Cardiac fibroblast (primary cell): Measurements from ENCODE around the gene SEC16B.

Source experiments
- DNase-seq, 2 donors: peaks; one replicate each; pipeline versions ENCODE4 v3.0.0 to v3.0.0-alpha.2; 2010; ENCODE audit warnings: low read depth in 2 of 2
- H3K4me3 ChIP-seq, 2 donors: replicated peaks in 1 of 2; 1 replicate in 1 of 2; 2 replicates in 1 of 2; pipeline ENCODE4 v1.5.1; 2011; ENCODE audit warnings: low read depth in 2 of 2, low read length in 2 of 2, mild to moderate bottlenecking in 2 of 2, moderate library complexity in 1 of 2
- TF ChIP-seq, protein P1 (sequence below): IDR thresholded peaks from one replicate; pipeline ENCODE4 v1.5.1; 2011; ENCODE audit warnings: low read depth, mild to moderate bottlenecking, low read length, inconsistent platforms

The SEC16B gene

DNA sequence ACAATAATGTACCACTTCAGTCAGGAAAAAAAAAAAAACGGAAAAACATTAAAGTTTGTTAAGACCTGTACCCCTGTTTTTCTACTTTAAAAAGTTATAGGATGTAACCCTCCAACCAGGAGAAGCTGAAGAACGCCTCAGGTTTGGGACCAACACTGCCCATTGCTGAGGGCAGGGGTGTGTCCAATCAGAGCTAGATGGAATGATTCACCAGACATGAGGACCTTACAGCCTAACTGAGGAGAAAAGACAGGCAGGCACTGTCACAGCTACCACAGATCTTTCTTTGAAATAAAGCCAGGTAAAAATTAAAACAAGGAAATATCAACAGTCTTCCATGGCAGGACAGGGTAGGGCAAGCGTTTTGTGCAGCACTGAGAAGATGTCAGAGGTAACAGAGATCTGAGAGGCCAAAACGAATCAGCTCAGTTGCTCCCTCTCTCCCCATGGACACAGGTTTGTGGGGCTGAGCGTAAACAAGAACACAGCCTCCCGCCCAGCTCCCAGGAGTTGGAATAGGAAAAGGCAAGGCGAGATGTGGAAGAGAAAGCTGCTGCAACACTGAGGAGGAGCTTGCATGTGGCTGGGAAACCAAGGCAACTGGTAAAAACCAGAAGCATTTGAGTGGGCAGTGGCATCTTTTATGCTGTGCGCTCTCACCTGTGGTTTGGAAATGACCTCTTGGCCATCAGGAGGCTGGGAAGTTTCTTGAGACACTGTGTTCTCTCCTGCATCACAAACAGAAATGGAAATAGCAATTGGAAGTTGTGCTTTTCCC lies 34.0 kb downstream of the SEC16B start:
- TF ChIP-seq, protein P1, sequence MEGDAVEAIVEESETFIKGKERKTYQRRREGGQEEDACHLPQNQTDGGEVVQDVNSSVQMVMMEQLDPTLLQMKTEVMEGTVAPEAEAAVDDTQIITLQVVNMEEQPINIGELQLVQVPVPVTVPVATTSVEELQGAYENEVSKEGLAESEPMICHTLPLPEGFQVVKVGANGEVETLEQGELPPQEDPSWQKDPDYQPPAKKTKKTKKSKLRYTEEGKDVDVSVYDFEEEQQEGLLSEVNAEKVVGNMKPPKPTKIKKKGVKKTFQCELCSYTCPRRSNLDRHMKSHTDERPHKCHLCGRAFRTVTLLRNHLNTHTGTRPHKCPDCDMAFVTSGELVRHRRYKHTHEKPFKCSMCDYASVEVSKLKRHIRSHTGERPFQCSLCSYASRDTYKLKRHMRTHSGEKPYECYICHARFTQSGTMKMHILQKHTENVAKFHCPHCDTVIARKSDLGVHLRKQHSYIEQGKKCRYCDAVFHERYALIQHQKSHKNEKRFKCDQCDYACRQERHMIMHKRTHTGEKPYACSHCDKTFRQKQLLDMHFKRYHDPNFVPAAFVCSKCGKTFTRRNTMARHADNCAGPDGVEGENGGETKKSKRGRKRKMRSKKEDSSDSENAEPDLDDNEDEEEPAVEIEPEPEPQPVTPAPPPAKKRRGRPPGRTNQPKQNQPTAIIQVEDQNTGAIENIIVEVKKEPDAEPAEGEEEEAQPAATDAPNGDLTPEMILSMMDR = no peak
- no peak for DNase-seq
- H3K4me3 ChIP-seq = no peak overlapping the region

DNA sequence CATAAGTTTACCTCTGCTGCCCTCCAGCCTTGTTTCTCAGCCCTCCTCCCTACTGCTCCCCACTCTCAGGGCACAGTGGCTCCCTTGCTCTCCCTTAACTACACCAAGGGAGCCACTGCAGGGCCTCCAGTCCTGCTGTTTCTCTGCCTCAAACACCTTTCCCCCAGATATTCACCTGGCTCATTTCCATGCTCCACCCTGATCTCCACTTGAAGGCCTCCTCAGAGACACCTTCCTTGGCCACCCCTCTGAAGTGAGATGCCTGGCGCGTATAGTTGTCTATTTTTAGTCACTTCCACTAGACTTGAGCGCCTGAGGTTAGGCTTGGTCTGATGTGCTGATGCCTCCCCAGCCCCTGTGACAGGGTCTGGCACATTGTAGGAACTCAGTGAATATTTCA lies 34.9 kb downstream of the SEC16B start:
- TF ChIP-seq, protein P1 = no peak
- DNase-seq = no peak
- H3K4me3 ChIP-seq = no peak overlapping the region

GRCh38 chr1:177934461-177934860 lies 35.4 kb downstream of the SEC16B start:
- TF ChIP-seq, protein P1 = no peak

GRCh38 chr1:177933881-177934280 lies 36.0 kb downstream of the SEC16B start:
- no peak overlapping the region for H3K4me3 ChIP-seq
- TF ChIP-seq, protein P1 = no peak
- DNase-seq = no peak

More at GRCh38 chr1:177934461-177934860, 35.4 kb downstream of the SEC16B start:
- no peak for DNase-seq
- H3K4me3 ChIP-seq = no peak overlapping the region

DNA sequence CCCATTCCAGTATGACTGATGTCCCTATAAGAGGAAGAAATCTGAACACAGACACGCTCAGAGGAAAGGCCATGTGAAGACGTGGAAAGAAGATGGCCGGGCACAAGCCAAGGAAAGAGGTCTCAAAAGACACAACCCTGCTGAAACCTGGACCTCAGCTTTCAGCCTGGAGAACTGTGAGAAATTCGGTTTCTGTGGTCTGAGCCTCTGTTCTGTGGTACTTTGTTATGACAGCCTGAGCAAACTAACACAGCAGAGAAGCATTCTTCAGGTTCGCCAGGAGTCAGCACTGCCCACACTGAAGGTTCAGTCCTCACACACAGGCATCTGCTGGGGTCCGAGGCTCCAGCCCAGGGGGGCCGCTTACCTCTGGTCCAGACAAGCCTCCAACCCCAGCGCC lies 37.7 kb downstream of the SEC16B start:
- no peak overlapping the region for H3K4me3 ChIP-seq
- DNase-seq = no peak
- TF ChIP-seq, protein P1 = no peak

DNA sequence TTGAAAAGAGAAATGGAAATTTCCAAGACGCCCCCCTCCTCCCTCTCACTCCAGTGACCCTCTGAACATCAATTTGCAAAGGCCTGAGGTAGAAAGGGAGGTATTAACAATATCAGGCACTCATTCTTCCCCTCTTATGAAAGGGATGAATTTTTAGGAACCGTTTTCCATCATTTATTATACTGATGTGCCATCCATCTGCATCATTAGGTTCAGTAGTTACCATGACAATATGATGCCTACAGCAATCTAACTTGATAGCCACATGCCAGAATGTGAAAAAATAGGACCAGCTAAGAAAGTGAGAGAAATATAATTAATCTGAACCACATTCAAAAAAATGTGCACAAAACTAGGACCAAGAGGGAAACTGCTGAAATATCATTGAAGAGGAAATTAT lies 40.9 kb downstream of the SEC16B start:
- TF ChIP-seq, protein P1 = no peak
- DNase-seq = no peak
- H3K4me3 ChIP-seq = no peak overlapping the region
